8988T (cell line): ENCODE results near the gene ETV3.

ENCODE experiments used
- DNase-seq: peaks from one replicate; pipeline ENCODE4 v3.0.0; 2011

ETV3 gene

DNA sequence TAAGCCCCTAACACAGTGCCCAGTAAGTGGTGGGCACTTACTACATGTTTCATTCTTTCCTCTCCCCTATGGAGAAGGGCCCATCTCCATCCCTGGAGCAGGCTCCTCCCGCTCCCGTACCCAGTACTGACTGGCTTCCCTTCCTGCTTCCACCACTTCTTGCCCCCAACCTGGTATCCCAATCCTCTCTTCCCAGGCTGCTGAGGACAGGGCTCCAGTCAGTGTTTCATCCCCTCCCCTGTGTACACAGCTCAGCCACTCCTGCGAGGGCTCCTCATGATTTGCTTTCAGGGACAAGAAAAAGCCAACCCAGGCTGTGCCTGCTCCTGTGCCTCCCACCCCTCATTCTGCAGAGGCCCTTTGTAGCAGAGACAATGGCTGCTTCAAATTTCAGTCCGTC lies 20.8 kb upstream of the ETV3 start:
- no peak for DNase-seq

- DNase-seq = no peak
Measured at GRCh38 chr1:157157501-157158190, 19.5 kb upstream of the ETV3 start.

DNA sequence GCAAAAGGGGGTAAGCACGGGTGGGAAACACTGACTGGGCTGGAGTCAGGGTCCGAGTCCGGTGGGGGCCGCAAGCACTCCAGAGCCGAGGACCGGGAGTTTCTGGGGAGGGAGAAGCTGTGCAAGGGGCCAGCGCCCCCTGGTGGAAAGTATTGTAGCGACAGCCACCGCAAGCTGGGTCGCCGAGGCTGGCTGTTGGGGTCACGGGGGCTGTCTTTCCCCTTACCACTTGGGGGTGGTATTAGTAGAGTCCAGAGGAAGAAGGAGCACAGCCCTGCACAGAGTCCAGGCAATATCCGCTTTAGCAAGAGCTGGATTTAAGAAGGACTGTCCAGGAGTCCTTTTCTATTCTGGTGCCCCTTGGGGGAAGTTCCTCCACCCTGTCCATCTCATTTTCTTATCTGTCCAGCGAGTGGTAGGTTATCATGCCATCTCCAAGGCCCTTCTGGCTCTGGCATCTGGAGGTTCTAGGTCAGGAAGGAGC lies 17.9 kb upstream of the ETV3 start:
- DNase-seq = no peak

- no peak for DNase-seq
Measured at GRCh38 chr1:157155658-157156057, 17.5 kb upstream of the ETV3 start.

DNA sequence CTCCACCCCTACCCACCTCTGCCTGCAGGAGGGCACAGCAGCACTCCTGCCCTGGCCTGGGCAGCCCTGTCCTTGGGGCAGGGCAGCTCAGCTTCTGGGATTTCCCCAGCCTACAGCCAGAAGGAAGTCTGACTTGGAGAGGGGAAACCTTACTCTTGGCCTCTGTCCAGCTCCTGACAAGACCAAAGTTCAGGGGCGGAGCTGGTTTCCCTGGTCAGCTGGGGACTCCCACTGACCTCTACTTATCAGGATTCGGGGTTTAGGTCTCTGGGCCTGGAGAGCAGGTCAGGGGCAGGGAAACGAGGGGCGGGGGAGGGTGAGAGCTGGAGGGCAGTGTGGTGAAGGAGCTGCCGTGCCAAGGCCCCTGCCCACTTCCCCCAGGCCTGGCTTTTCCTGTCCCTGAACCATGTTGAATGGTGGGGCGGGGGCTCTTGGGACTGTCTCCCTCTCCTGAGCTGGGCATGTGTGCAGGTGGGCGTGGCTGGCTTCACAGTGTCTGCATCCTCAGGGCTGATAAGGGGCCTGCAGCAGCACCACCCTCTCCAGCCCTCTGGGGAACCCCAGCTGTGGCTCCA lies 16.8 kb upstream of the ETV3 start:
- no peak for DNase-seq

GRCh38 chr1:157154291-157154690 lies 16.1 kb upstream of the ETV3 start:
- no peak for DNase-seq

- DNase-seq = no peak
Measured at GRCh38 chr1:157153746-157154145, 15.6 kb upstream of the ETV3 start.

DNA sequence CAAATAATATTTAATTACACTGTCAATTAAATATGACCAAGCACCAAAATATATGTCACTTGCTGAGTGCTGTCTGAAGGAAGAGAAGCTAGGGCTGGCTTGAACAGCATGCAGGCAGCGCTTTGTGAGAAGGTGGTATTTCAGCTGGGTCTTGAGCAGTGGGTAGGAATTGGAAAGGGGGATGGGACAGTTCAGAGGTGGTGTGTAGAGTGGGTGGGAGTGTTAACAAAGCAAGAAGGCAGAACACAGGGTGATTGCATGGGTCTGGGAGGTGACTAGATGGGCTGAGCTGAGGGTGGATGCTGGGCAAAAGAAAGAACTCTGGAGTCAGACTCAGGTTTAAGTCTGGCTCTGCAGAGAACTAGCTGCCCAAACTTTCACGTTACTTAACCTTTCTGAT lies 14.3 kb upstream of the ETV3 start:
- DNase-seq = no peak

DNA sequence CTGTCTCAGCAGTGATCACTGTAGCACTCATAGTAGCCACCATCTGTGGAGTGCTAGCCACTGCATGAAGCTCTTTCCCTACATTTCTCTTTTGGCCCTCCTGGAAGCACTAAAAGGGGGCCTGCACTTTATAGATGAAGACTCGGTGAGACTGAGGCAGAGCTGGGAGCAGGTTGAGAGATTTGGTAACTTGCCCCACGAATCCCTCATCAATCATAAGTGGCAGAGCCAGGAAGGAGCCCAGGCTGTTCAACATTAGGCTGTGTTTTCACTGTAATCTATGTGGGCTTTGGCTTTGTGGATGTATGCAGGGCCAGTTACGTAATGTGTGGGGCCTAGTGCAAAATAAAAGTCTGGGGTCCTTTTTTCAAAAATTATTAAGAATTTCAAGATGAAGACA lies 13.3 kb upstream of the ETV3 start:
- DNase-seq = no peak

DNA sequence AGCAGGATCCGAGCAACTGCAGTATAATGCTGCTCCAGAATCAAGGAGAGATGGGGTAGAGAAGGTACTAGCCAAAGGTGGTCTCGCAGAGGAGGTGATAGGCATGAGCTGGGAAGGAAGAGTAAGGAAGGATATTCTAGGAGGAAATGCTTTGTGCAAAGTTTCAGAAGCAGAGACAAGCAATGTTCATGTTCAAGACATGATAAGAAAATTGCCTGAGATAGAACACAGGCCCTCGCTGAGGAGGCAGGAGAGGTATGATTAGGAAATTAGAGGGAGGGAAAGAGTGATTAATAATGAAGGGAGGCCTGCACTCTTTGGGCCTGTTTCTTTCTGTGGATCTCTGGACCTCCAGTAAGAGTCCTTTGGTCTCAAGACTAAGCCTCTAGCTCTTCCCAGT lies 12.9 kb upstream of the ETV3 start:
- no peak for DNase-seq

DNA sequence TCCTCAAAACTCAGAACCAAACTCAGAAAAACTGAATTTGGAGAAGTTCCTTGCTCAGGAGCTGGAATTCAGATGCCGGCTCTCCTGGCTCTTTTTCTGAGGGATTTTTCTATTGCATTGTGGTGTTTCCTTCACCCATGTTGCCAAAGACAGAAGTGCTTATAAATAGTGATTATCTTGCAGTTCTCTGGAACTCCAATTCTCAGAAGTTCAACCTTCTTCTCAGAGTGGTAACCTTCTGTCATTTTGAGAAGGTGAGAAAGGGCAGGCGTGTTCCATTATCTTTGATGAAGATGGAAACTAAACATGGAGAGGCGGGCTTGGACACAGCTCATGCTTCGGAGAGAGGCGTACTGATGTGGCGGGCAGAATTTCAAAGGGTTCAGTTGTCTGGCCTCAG lies 12.4 kb upstream of the ETV3 start:
- DNase-seq = no peak

- DNase-seq = no peak
Measured at GRCh38 chr1:157147906-157148700, 9.9 kb upstream of the ETV3 start.

DNA sequence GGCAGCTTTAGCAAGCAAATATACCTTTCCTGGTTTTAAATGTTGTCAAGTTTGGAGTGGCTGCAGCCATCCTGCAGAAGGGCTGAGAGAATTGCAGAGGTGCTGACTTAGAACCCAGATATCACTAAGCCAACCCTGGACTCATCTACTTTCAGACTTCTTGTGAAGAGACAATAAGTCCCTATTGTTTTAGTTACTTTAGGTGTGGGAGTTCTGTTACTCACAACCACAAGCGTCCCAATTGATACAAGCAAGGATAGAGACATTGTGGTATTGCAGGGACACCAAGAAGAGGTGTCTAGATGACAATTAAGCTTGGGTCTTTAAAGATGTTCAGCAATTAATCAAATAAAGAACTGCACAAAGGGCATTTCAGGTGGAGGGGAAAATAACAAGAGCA lies 8.8 kb upstream of the ETV3 start:
- no peak for DNase-seq

DNA sequence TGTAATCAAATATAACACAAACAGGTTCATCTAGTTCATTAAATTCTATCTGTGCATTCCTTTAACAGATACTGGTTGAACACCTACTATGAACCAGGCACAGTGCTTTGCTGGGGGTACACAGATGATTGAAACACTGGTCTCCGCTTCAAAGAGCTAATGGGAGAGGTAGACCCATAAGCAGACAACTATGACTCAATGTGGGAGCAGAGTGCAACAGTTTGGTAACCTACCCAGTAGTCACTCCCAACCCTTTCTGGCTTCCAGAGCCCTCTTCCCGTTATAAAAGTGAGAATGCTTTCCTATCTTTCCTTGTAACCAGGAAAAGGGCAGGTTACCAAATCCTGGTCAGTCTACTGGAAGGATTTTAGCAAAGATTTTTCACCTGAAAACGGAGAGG lies 8.0 kb upstream of the ETV3 start:
- DNase-seq = no peak

DNA sequence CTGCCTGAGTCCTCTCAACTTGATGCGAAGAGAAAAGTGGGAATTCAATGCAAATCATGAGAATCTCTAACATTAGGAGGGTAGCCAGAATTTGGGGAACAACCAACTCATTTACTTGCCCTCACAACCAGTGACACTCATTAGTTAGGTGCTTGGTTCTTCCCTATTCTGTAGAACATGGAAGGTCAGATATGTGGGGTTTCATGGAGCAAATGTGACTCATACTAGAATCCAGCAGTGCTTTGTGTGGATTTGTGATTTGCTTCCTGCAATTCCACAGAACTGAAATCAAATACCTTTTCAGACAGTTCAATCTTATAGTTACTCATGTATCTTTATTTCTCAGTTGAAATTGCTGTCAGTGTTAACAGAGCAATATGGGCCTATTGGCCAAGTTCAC lies 6.9 kb upstream of the ETV3 start:
- DNase-seq = no peak

- no peak for DNase-seq
Measured at GRCh38 chr1:157144509-157144908, 6.3 kb upstream of the ETV3 start.

- no peak for DNase-seq
Measured at GRCh38 chr1:157142765-157143423, 4.7 kb upstream of the ETV3 start.

DNA sequence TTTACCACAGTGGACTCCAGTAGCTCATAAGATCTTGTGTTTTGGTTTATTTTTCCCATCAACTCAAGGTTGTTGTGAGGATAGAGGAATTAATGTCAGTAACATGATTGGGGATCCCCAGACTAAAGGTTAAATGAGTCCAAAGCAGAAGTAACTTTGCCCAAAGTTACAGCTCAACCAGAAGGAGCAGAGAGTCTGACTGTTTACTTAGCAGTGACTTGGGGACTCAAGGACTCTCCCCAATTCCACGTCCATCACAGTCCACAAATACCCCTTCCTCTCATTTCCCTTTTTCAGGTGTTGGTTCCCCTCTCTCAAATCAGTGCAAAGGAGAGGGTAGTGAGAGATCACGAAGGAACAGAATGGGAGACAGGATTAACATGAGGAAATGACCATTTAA lies 4.0 kb upstream of the ETV3 start:
- DNase-seq = no peak

- no peak for DNase-seq
Measured at GRCh38 chr1:157141212-157141855, 3.1 kb upstream of the ETV3 start.

GRCh38 chr1:157140063-157140588 lies 1.9 kb upstream of the ETV3 start:
- no peak for DNase-seq

GRCh38 chr1:157139052-157139715 lies 989 bp upstream of the ETV3 start:
- DNase-seq = no peak
